ENCODE data around the gene CTNNA1. TPM values are rescaled to one million over a fixed set of nuclear protein-coding genes. Genes with fewer than 3 reads are reported as not detected.
"Not testable (repeated sequence)": the region's sequence is repeated elsewhere in the genome, so short reads cannot be mapped to it uniquely, and the experiment has no call there.

Gene CTNNA1
- total RNA-seq, 1 experiment from 2014 or later, result 392 TPM

DNA sequence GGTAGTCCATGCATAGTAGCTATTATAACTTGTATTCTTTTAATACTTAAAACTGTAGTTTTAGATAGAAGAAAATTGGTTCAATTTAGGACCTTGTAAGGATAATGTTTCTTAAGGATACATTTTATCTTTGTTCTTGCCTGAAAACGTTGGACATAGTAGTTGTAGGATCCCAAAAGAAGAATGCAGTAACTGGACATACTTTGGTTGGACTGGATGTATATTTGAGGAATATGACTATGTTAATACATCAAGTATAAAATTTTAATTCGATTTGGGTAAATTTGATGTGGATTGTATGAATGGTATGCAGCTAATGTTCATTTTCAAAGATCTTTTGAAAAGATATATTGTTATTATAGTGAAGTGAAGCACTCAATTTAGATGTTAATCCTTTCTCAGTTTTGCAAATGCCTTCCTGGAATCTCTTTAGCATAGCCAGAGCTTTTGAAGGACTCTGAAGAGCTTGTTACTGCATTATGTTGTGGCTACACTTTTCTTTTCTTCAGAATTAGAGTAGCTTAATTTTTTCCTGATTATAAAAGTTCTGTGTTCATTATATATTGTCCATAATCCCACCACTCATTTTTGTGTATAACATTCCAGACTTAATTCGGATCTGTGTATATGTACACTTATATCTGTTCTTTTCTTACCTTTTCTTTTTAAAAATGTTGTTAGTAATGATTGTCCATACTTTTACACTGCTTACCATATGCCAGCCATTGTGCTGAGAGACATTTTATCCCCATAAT, 80.7 kb downstream of the CTNNA1 start:
- peaks cover 20% of the 10 kb centered on the region for H3K4me1 Mint-ChIP-seq (ENCODE audit: low read depth, unreplicated experiment)
- TF ChIP-seq, protein P1, sequence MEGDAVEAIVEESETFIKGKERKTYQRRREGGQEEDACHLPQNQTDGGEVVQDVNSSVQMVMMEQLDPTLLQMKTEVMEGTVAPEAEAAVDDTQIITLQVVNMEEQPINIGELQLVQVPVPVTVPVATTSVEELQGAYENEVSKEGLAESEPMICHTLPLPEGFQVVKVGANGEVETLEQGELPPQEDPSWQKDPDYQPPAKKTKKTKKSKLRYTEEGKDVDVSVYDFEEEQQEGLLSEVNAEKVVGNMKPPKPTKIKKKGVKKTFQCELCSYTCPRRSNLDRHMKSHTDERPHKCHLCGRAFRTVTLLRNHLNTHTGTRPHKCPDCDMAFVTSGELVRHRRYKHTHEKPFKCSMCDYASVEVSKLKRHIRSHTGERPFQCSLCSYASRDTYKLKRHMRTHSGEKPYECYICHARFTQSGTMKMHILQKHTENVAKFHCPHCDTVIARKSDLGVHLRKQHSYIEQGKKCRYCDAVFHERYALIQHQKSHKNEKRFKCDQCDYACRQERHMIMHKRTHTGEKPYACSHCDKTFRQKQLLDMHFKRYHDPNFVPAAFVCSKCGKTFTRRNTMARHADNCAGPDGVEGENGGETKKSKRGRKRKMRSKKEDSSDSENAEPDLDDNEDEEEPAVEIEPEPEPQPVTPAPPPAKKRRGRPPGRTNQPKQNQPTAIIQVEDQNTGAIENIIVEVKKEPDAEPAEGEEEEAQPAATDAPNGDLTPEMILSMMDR (IDR thresholded peaks at IDR 0.05; ENCODE audit: insufficient read depth in 1 of 2, low read depth in 1 of 2, low read length in 1 of 2, severe bottlenecking in 1 of 2, unreplicated experiment in 1 of 2), result no peak
- peaks cover 1% of the 10 kb centered on the region for H3K36me3 ChIP-seq (ENCODE audit: control insufficient read depth, insufficient read depth, low read length)
- ChIA-PET CTCF (interaction anchor here (0.6 to 0.9 kb wide), 2 partner anchors 177 to 340 kb away, joined by 3 read pairs; no protein-coding TSS in a partner anchor), POLR2A (no interaction called here)
- no peaks in the 10 kb centered on the region for H3K4me1 ChIP-seq
- no peaks in the 10 kb centered on the region for H3K27me3 ChIP-seq (replicated peaks; ENCODE audit: control insufficient read depth, insufficient read depth, low read length)
- no peak overlapping the region for H3K4me3 ChIP-seq (ENCODE audit: low read depth, low read length)
- no TSS peak for BruUV-seq (replicated peaks)
- H3K27ac Mint-ChIP-seq (ENCODE audit: unreplicated experiment), result no peak overlapping the region
- DNase-seq, result no peak
- no peaks in the 10 kb centered on the region; the same call in 1 of the 2 replicates for H3K9me3 ChIP-seq
- peaks cover 10% of the 10 kb centered on the region for H3K9me3 Mint-ChIP-seq (ENCODE audit: unreplicated experiment)
- peaks cover 38% of the 10 kb centered on the region for H3K36me3 Mint-ChIP-seq (ENCODE audit: insufficient read depth, unreplicated experiment)
- H3K4me3 Mint-ChIP-seq (ENCODE audit: unreplicated experiment), result no peak overlapping the region
- no peaks in the 10 kb centered on the region for H3K27me3 Mint-ChIP-seq (ENCODE audit: insufficient read depth, unreplicated experiment)
- intact Hi-C loops (cut with micrococcal nuclease; ENCODE audit: unreplicated experiment), result no loop called here

DNA sequence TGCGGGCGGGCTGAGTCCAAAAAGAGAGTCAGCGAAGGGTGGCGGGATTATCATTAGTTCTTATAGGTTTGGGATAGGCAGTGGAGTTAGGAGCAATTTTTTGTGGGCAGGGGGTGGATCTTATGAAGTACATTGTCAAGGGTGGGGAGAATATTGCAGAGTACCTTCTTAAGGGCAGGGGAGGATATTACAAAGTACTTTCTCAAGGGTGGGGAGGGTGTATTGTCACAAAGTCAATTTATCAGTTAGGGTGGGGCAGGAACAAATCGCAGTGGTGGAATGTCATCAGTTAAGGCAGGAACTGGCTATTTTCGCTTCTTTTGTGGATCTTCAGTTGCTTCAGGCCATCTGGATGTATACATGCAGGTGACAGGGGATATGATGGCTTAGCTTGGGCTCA, 81.6 kb downstream of the CTNNA1 start:
- Mint-ChIP-seq H3K4me1 (ENCODE audit: low read depth, unreplicated experiment) (peaks cover 20% of the 10 kb centered on the region), H3K9me3 (ENCODE audit: unreplicated experiment) (peaks cover 10% of the 10 kb centered on the region), H3K36me3 (ENCODE audit: insufficient read depth, unreplicated experiment) (peaks cover 37% of the 10 kb centered on the region)
- H3K4me1 ChIP-seq; H3K4me3 ChIP-seq (ENCODE audit: low read depth, low read length); H3K27ac Mint-ChIP-seq (ENCODE audit: unreplicated experiment); BruUV-seq (replicated peaks); H3K9me3 ChIP-seq; H3K27me3 Mint-ChIP-seq (ENCODE audit: insufficient read depth, unreplicated experiment); H3K36me3 ChIP-seq (ENCODE audit: control insufficient read depth, insufficient read depth, low read length); CTCF ChIA-PET; H3K4me3 Mint-ChIP-seq (ENCODE audit: unreplicated experiment); DNase-seq; H3K27me3 ChIP-seq (replicated peaks; ENCODE audit: control insufficient read depth, insufficient read depth, low read length); intact Hi-C loops (cut with micrococcal nuclease; ENCODE audit: unreplicated experiment): not testable (repeated sequence)
- POLR2A ChIA-PET, result interaction anchor here (0.6 kb wide), 1 partner anchor 132 kb away, joined by 5 read pairs; no protein-coding TSS in a partner anchor

DNA sequence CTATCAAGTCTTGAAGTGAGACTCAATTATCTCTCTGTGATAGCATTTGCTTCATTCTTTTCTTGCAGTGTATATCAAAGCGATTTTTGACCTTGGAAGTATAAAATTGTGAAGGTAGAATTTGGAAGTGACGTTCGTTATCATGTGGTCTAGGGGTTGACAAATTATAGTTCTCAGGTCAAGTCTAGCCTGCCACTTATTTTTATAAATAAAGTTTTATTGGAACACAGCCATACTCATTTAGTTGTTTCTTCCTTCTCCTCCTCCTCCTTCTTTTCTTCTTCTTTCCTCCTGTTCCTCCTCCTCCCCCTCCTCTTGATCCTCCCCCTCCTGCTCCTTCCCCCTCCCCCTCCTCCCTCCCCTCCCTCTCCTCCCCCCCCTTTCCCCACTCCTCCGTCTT, 83.9 kb downstream of the CTNNA1 start:
- no peaks in the 10 kb centered on the region; the same call in 1 of the 2 replicates for H3K9me3 ChIP-seq
- no peak for DNase-seq
- TF ChIP-seq, protein P1 (IDR thresholded peaks at IDR 0.05; ENCODE audit: insufficient read depth in 1 of 2, low read depth in 1 of 2, low read length in 1 of 2, severe bottlenecking in 1 of 2, unreplicated experiment in 1 of 2), result no peak
- Mint-ChIP-seq H3K4me3 (ENCODE audit: unreplicated experiment) (no peak overlapping the region), H3K27ac (ENCODE audit: unreplicated experiment) (no peak overlapping the region), H3K36me3 (ENCODE audit: insufficient read depth, unreplicated experiment) (peaks cover 28% of the 10 kb centered on the region), H3K9me3 (ENCODE audit: unreplicated experiment) (peaks cover 10% of the 10 kb centered on the region), H3K4me1 (ENCODE audit: low read depth, unreplicated experiment) (peaks cover 6% of the 10 kb centered on the region), H3K27me3 (ENCODE audit: insufficient read depth, unreplicated experiment) (no peaks in the 10 kb centered on the region)
- intact Hi-C loops (cut with micrococcal nuclease; ENCODE audit: unreplicated experiment), result no loop called here
- no TSS peak for BruUV-seq (replicated peaks)
- no peaks in the 10 kb centered on the region for H3K4me1 ChIP-seq
- H3K27me3 ChIP-seq (replicated peaks; ENCODE audit: control insufficient read depth, insufficient read depth, low read length), result no peaks in the 10 kb centered on the region
- no peak overlapping the region for H3K4me3 ChIP-seq (ENCODE audit: low read depth, low read length)
- ChIA-PET CTCF (no interaction called here), POLR2A (no interaction called here)
- no peaks in the 10 kb centered on the region; the same call in none of the 2 replicates for H3K36me3 ChIP-seq (ENCODE audit: control insufficient read depth, insufficient read depth, low read length)
